Endodermal cell (in vitro differentiated cells): ENCODE measurements around the gene CBLC. TPM values are rescaled to one million over a fixed set of nuclear protein-coding genes. Genes with fewer than 3 reads are reported as not detected.

ENCODE experiments used
- DNase-seq: peaks from one replicate; pipeline ENCODE4 v3.0.0-alpha.2; 2017
- H3K27ac ChIP-seq: 2 replicates; pipeline ENCODE4 v1.5.1; 2013; ENCODE audit warnings: mild to moderate bottlenecking, low read depth, low read length, moderate library complexity
- H3K27me3 ChIP-seq: 2 replicates; pipeline ENCODE4 v1.6.1; 2013; ENCODE audit warnings: mild to moderate bottlenecking, low read length, moderate library complexity; ENCODE audit not compliant: insufficient read depth, control insufficient read depth, poor library complexity, severe bottlenecking
- H3K36me3 ChIP-seq: 2 replicates; pipeline ENCODE4 v1.7.0; 2013; ENCODE audit warnings: mild to moderate bottlenecking, low read length, moderate library complexity; ENCODE audit not compliant: control insufficient read depth, insufficient read depth
- H3K4me1 ChIP-seq: one replicate; pipeline ENCODE4 v1.7.0; 2013; ENCODE audit warnings: low read length; ENCODE audit not compliant: control insufficient read depth, insufficient read depth
- H3K4me3 ChIP-seq: 2 replicates; pipeline ENCODE4 v1.5.1; 2013; ENCODE audit warnings: mild to moderate bottlenecking, low read length, moderate library complexity
- H3K9ac ChIP-seq: 2 replicates; pipeline ENCODE4 v1.6.1; 2013; ENCODE audit warnings: mild to moderate bottlenecking, low read length, moderate library complexity; ENCODE audit not compliant: poor library complexity, severe bottlenecking; ENCODE audit errors: extremely low read depth
- H3K9me3 ChIP-seq: 2 replicates; pipeline ENCODE4 v1.6.1; 2013; ENCODE audit warnings: mild to moderate bottlenecking, low read length, moderate library complexity; ENCODE audit not compliant: control insufficient read depth
- H3K27ac Mint-ChIP-seq: 2 replicates; pipeline ENCODE4 v1.8.0; 2020; ENCODE audit warnings: mixed read lengths
- H3K27me3 Mint-ChIP-seq: 2 replicates; pipeline ENCODE4 v1.8.0; 2021; ENCODE audit warnings: mild to moderate bottlenecking, mixed read lengths; ENCODE audit not compliant: insufficient read depth
- H3K36me3 Mint-ChIP-seq: 2 replicates; pipeline ENCODE4 v1.8.0; 2020; ENCODE audit warnings: low read depth, mixed read lengths
- H3K4me1 Mint-ChIP-seq: 2 replicates; pipeline ENCODE4 v1.8.0; 2020; ENCODE audit warnings: mixed read lengths
- H3K4me3 Mint-ChIP-seq: 2 replicates; pipeline ENCODE4 v1.8.0; 2020; ENCODE audit warnings: mild to moderate bottlenecking, moderate library complexity, mixed read lengths
- H3K9me3 Mint-ChIP-seq: 2 replicates; pipeline ENCODE4 v1.8.0; 2020; ENCODE audit warnings: mild to moderate bottlenecking, mixed read lengths
- WGBS, 2 experiments: methylation state at CpG; one replicate each; pipeline versions ENCODE4 v1.1.5 to v1.1.7; 2013; ENCODE audit warnings: missing lambda C conversion rate in 2 of 2, mixed read lengths in 1 of 2; ENCODE audit not compliant: insufficient coverage in 1 of 2, insufficient read length in 1 of 2; 5-methylcytosine and 5-hydroxymethylcytosine counted together
- total RNA-seq, 2 donors: library from RNA; stranded (reverse); fragmentation: NEBNext Ultra II Directional in 1 of 2; extraction: Animal tissue kit (Norgen Biotek cat#: 25700) in 1 of 2; gene quantifications; 2 replicates in 1 of 2; 3 replicates in 1 of 2; pipeline ENCODE4 v1.2.1, GENCODE V29; 2021
- TF ChIP-seq, protein P1 (sequence below): fragments of 200-600 bp; sonication (generic); conservative IDR thresholded peaks from 2 replicates; pipeline ENCODE4 v1.5.0; 2021; ENCODE audit warnings: antibody characterized with exemption, mild to moderate bottlenecking

Gene CBLC
- total RNA-seq, 2 donors from 2014 or later = 6.6 to 15.5 TPM

DNA sequence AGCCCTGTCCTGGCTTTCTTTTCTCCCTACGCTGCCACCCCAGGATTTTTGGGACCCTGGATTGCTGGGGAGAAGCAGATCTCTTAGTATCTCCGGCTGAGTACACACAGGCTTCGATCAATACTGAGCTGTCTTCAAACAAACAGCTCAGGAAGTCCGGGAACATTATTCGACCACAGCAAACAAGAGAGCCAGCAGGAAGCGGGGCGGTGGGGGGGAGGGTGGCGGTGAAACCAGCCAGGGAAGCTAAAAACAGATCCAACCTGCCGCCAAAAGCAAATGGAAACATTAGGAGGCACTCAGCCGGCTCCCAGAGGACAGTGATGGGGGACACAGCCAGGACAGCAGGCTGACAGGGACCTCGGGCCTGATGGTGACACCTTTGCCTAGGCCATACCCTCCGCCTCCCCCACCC, 19.0 kb downstream of the CBLC start:
- peak; percentile 85 for DNase-seq
- Mint-ChIP-seq H3K27me3 (no peaks in the 10 kb centered on the region), H3K4me1 (peaks cover 25% of the 10 kb centered on the region), H3K27ac (peak overlapping the region; percentile 93), H3K36me3 (peaks cover 18% of the 10 kb centered on the region), H3K9me3 (peaks cover 1% of the 10 kb centered on the region), H3K4me3 (peak overlapping the region; percentile 32)
- no peak overlapping the region for H3K4me3 ChIP-seq
- no peaks in the 10 kb centered on the region for H3K9me3 ChIP-seq
- TF ChIP-seq, protein P1, sequence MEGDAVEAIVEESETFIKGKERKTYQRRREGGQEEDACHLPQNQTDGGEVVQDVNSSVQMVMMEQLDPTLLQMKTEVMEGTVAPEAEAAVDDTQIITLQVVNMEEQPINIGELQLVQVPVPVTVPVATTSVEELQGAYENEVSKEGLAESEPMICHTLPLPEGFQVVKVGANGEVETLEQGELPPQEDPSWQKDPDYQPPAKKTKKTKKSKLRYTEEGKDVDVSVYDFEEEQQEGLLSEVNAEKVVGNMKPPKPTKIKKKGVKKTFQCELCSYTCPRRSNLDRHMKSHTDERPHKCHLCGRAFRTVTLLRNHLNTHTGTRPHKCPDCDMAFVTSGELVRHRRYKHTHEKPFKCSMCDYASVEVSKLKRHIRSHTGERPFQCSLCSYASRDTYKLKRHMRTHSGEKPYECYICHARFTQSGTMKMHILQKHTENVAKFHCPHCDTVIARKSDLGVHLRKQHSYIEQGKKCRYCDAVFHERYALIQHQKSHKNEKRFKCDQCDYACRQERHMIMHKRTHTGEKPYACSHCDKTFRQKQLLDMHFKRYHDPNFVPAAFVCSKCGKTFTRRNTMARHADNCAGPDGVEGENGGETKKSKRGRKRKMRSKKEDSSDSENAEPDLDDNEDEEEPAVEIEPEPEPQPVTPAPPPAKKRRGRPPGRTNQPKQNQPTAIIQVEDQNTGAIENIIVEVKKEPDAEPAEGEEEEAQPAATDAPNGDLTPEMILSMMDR = no peak
- H3K36me3 ChIP-seq = no peaks in the 10 kb centered on the region
- WGBS, 2 experiments = 36 to 38% methylated on average over 8 to 12 of the region's 12 CpGs
- no peaks in the 10 kb centered on the region for H3K4me1 ChIP-seq
- H3K27ac ChIP-seq = peak overlapping the region; percentile 9
- H3K27me3 ChIP-seq = no peaks in the 10 kb centered on the region
- H3K9ac ChIP-seq = no peak overlapping the region

DNA sequence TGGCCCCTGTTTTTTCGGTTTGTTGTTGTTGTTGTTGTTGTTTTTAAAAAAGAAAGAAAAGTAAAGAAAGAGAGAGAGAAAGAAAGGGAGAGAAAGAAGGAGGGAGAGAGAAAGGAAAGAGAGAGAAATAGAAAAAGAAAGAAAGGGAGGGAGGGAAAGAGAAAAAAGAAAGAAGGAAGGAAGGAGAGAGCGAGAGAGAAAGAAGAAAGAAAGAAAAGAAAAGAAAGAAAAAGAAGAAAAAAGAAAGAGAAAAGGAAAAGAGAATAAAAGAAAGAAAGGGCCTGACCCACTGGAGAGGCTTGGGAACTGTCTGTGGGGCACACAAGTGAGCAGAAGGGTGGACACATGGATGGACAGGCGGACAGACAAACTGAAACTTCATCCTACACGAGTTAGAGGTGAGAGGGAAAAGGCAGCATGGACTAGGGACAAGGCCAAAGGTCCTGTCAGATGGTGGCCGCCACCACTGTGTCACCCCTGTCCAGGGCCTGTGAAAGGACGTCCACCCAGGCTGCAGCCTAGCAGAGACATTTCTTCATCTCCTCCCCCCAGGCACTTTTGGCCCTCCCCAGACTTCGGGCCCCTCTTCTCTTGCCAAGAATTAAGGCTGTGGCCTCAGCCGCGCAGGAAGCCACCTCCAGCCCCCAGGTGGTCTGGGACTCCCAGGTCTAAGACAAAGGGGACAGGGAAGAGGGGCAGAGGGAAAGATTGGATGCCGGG, 22.1 kb downstream of the CBLC start:
- no peaks in the 10 kb centered on the region for H3K36me3 ChIP-seq
- no peaks in the 10 kb centered on the region for H3K9me3 ChIP-seq
- no peak overlapping the region for H3K4me3 Mint-ChIP-seq
- H3K9me3 Mint-ChIP-seq = peaks cover 1% of the 10 kb centered on the region
- no peaks in the 10 kb centered on the region for H3K27me3 ChIP-seq
- TF ChIP-seq, protein P1 = no peak
- no peak overlapping the region for H3K27ac ChIP-seq
- H3K27me3 Mint-ChIP-seq = peaks cover 24% of the 10 kb centered on the region
- no peak for DNase-seq
- peaks cover 20% of the 10 kb centered on the region for H3K4me1 Mint-ChIP-seq
- peak overlapping the region; percentile 30 for H3K27ac Mint-ChIP-seq
- peaks cover 13% of the 10 kb centered on the region for H3K36me3 Mint-ChIP-seq
- H3K4me1 ChIP-seq = no peaks in the 10 kb centered on the region
- no peak overlapping the region for H3K9ac ChIP-seq
- H3K4me3 ChIP-seq = no peak overlapping the region
- 86 to 92% methylated on average over 4 to 9 of the region's 10 CpGs for WGBS, 2 experiments

DNA sequence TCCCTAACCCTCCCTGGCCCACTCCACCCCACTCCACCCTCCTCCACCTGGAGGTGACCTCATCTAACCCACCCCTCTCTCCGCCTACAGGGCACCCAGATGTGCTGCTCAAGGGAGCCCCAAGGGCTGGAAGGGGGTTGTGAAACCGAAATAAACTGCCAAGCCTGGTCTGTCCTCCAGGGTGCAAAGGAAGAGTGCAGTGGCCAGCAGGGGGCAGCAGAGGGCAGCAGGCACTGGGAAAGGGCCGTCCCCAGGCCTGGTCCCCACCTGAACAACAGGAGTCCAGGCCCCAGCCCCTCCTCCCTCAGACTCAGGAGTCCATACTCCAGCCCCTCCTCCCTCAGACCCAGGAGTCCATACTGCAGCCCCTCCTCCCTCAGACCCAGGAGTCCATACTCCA, 22.8 kb downstream of the CBLC start:
- peak; percentile 98 for DNase-seq
- Histone ChIP-seq H3K27me3 (no peaks in the 10 kb centered on the region), H3K4me3 (no peak overlapping the region), H3K36me3 (no peaks in the 10 kb centered on the region), H3K9me3 (no peaks in the 10 kb centered on the region), H3K4me1 (no peaks in the 10 kb centered on the region), H3K9ac (no peak overlapping the region), H3K27ac (no peak overlapping the region)
- Mint-ChIP-seq H3K4me1 (peaks cover 20% of the 10 kb centered on the region), H3K27me3 (peaks cover 30% of the 10 kb centered on the region), H3K4me3 (no peak overlapping the region), H3K36me3 (peaks cover 11% of the 10 kb centered on the region), H3K27ac (peak overlapping the region; percentile 17), H3K9me3 (peaks cover 1% of the 10 kb centered on the region)
- TF ChIP-seq, protein P1 = peak; percentile 98
- 25% methylated on average over 3 of the region's 3 CpGs; no CpG with 5 or more reads in 1 of the 2 experiments for WGBS, 2 experiments
